GM12878 (cell line): ENCODE measurements around the gene DBN1. TPM values are rescaled to one million over a fixed set of nuclear protein-coding genes. Genes with fewer than 3 reads are reported as not detected.

Experiments used
- ATAC-seq: fragments of 200-7000 bp; cut with Tn5 transposase; 3 replicates; pipeline ENCODE4 v1.9.1; 2020; ENCODE audit warnings: mild to moderate bottlenecking, moderate library complexity
- BruUV-seq: library from RNA; stranded (reverse); fragments of 400-500 nt; replicated peaks from 2 replicates; lab custom pipeline; 2021; lab: Mats Ljungman, UMichigan
- CTCF ChIA-PET: fragments of 300-600 bp; sonication (Branson Sonifier 250); formaldehyde crosslinking; extraction: SDS; loops from one replicate; lab custom pipeline; 2021; ENCODE audit warnings: inconsistent platforms; lab: Yijun Ruan, JAX
- POLR2A ChIA-PET: fragments of 350-600 bp; formaldehyde crosslinking; extraction: SDS; loops from one replicate; lab custom pipeline; 2021; ENCODE audit warnings: inconsistent platforms; lab: Charles Lee
- RAD21 ChIA-PET: fragments of 300-600 bp; sonication (Branson Sonifier 250); formaldehyde crosslinking; loops from one replicate; lab custom pipeline; 2023; ENCODE audit warnings: antibody characterized with exemption; ENCODE audit not compliant: unreplicated experiment; lab: Charles Lee
- SMC1A ChIA-PET: fragments of 300-600 bp; sonication (Branson Sonifier 250); formaldehyde crosslinking; loops from one replicate; lab custom pipeline; 2023; ENCODE audit not compliant: unreplicated experiment, uncharacterized antibody; lab: Charles Lee
- DNase-seq: peaks from one replicate; pipeline ENCODE4 v3.0.0-alpha.2; 2011; ENCODE audit warnings: low read depth, low spot score
- FAIRE-seq: peaks from 3 replicates; lab custom pipeline; 2011; peaks lifted over from hg19 to GRCh38; lab: Jason Lieb, UNC
- H2AFZ ChIP-seq: 2 replicates; pipeline ENCODE4 v1.6.0; 2011; ENCODE audit warnings: low read depth, low read length, control low read depth; ENCODE audit not compliant: control insufficient read depth
- H3K27ac ChIP-seq: 2 replicates; pipeline ENCODE4 v1.5.1; 2011; ENCODE audit warnings: control low read depth; ENCODE audit not compliant: control insufficient read depth, insufficient read depth
- H3K27me3 ChIP-seq, 2 experiments: replicated peaks in 1 of 2; 2 replicates each; pipeline versions ENCODE4 v1.6.0 to v1.6.1; 2011; ENCODE audit warnings: low read length in 1 of 2; ENCODE audit not compliant: control insufficient read depth in 2 of 2, insufficient read depth in 2 of 2
- H3K36me3 ChIP-seq, 2 experiments: 2 replicates each; pipeline ENCODE4 v1.5.1; 2011; ENCODE audit warnings: low read length in 1 of 2; ENCODE audit not compliant: control insufficient read depth in 2 of 2, insufficient read depth in 2 of 2
- H3K4me1 ChIP-seq: 2 replicates; pipeline ENCODE4 v1.6.1; 2011; ENCODE audit warnings: mild to moderate bottlenecking, low read length, moderate library complexity, mixed read lengths; ENCODE audit not compliant: control insufficient read depth, insufficient read depth
- H3K4me2 ChIP-seq: 2 replicates; pipeline ENCODE4 v1.6.0; 2011; ENCODE audit warnings: control low read depth; ENCODE audit not compliant: control insufficient read depth, insufficient read depth
- H3K4me3 ChIP-seq: fragments of 200-600 bp; sonication (generic); 2 replicates; pipeline ENCODE4 v1.5.1; 2016
- H3K79me2 ChIP-seq: 2 replicates; pipeline ENCODE4 v1.6.0; 2011; ENCODE audit warnings: low read length; ENCODE audit not compliant: control insufficient read depth, insufficient read depth
- H3K9ac ChIP-seq: 2 replicates; pipeline ENCODE4 v1.8.0; 2011; ENCODE audit warnings: low read length, control low read depth, mixed read lengths; ENCODE audit not compliant: control insufficient read depth, insufficient read depth
- H3K9me3 ChIP-seq: replicated peaks from 3 replicates; pipeline ENCODE4 v1.5.1; 2011; ENCODE audit warnings: mild to moderate bottlenecking, low read length; ENCODE audit not compliant: control insufficient read depth, insufficient read depth
- H4K20me1 ChIP-seq: 2 replicates; pipeline ENCODE4 v1.6.0; 2011; ENCODE audit not compliant: control insufficient read depth, insufficient read depth
- IKZF1 ChIP-seq: fragments of 450-650 bp; conservative IDR thresholded peaks from 2 replicates; pipeline ENCODE4 v1.6.1; 2017; ENCODE audit warnings: antibody characterized with exemption, mild to moderate bottlenecking
- NBN ChIP-seq: fragments of 450-650 bp; IDR thresholded peaks from 2 replicates; pipeline ENCODE4 v1.6.1; 2016
- SMAD1 ChIP-seq: fragments of 450-650 bp; IDR thresholded peaks from 2 replicates; pipeline ENCODE4 v1.6.1; 2018; ENCODE audit warnings: mild to moderate bottlenecking, low read depth; ENCODE audit not compliant: partially characterized antibody
- SPI1 ChIP-seq: IDR thresholded peaks from 2 replicates; pipeline ENCODE4 v1.6.1; 2011; ENCODE audit warnings: low read depth, mild to moderate bottlenecking, low read length, moderate library complexity, borderline replicate concordance; ENCODE audit not compliant: insufficient read depth
- SREBF1 ChIP-seq: IDR thresholded peaks from 2 replicates; pipeline ENCODE4 v1.6.1; 2012; ENCODE audit warnings: mild to moderate bottlenecking, low read length
- YBX1 ChIP-seq: fragments of 450-650 bp; IDR thresholded peaks from 2 replicates; pipeline ENCODE4 v1.6.1; 2016; ENCODE audit warnings: antibody characterized with exemption
- WGBS: methylation state at CpG from one replicate; pipeline ENCODE4 v1.1.6; 2016; ENCODE audit warnings: low lambda C conversion rate; ENCODE audit not compliant: insufficient replicate concordance, insufficient coverage; ENCODE audit errors: missing lambda C conversion rate; 5-methylcytosine and 5-hydroxymethylcytosine counted together
- in situ Hi-C: fragments of 300-500 bp; cut with MboI; formaldehyde crosslinking; loops from 9 replicates; pipeline ENCODE4 v1.14.3; 2018; ENCODE audit warnings: mixed read lengths
- intact Hi-C: fragments of 100-400 bp; cut with micrococcal nuclease; formaldehyde crosslinking; loops from one replicate; pipeline ENCODE4 v1.14.2; 2022; ENCODE audit not compliant: unreplicated experiment
- polyA plus RNA-seq, 11 experiments: library from polyadenylated mRNA; depleted of rRNA in 4 of 11; unstranded in 6 of 11; stranded (reverse) in 5 of 11; fragments of >200 nt; fragmentation: Nextera tagmentation in 4 of 11; fragmentation: Illumina TruSeq in 1 of 11; extraction: Ambion mirVana in 4 of 11; extraction: Trizol in 1 of 11; gene quantifications; 1 replicate in 1 of 11; 2 replicates in 10 of 11; pipeline versions ENCODE4 v1.2.1 to v1.2.3, GENCODE V29; 2011 to 2016; ENCODE audit warnings: inconsistent platforms in 2 of 11, missing spikeins in 2 of 11, low read depth in 1 of 11
- total RNA-seq, 4 experiments: library from RNA; depleted of rRNA in 3 of 4; stranded (reverse); fragments of >200 nt in 3 of 4; fragmentation: Illumina TruSeq in 1 of 4; extraction: Trizol in 1 of 4; gene quantifications; 2 replicates each; pipeline versions ENCODE4 v1.2.1 to v1.2.3, GENCODE V29; 2013 to 2021
- TF ChIP-seq, protein P1 (sequence below): fragments of 450-650 bp; IDR thresholded peaks from 2 replicates; pipeline ENCODE4 v1.6.1; 2017; ENCODE audit warnings: mild to moderate bottlenecking

The DBN1 gene
- total and polyA plus RNA-seq, 10 of the 15 experiments (the other 5 are each of a cell fraction or from before 2014, with no cell fraction given) = 0.18 to 81.0 (median 27.9) TPM

DNA sequence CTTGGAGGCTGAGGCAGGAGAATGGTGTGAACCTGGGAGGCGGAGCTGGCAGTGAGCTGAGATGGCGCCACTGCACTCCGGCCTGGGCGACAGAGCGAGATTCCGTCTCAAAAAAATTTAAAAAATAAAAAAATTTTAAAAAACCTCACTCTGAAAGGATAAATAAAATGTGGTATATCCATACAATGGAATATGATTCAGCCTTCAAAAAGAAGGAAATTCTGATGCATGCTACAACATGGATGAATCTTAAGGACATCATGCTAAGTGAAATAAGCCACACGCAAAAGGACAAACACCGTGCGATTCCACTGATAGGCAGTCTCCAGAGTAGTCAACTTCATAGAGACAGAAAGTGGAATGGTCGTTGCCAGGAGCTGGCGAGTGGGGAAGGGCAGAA is 8.4 kb downstream of the DBN1 start (continued):
- TF ChIP-seq, protein P1, sequence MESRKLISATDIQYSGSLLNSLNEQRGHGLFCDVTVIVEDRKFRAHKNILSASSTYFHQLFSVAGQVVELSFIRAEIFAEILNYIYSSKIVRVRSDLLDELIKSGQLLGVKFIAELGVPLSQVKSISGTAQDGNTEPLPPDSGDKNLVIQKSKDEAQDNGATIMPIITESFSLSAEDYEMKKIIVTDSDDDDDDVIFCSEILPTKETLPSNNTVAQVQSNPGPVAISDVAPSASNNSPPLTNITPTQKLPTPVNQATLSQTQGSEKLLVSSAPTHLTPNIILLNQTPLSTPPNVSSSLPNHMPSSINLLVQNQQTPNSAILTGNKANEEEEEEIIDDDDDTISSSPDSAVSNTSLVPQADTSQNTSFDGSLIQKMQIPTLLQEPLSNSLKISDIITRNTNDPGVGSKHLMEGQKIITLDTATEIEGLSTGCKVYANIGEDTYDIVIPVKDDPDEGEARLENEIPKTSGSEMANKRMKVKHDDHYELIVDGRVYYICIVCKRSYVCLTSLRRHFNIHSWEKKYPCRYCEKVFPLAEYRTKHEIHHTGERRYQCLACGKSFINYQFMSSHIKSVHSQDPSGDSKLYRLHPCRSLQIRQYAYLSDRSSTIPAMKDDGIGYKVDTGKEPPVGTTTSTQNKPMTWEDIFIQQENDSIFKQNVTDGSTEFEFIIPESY = no peak
- no peak for TF ChIP-seq NBN
- no peak for TF ChIP-seq SREBF1
- no peak for TF ChIP-seq SPI1
- no peak for TF ChIP-seq YBX1
- TF ChIP-seq, all 136 proteins: peak for 0

DNA sequence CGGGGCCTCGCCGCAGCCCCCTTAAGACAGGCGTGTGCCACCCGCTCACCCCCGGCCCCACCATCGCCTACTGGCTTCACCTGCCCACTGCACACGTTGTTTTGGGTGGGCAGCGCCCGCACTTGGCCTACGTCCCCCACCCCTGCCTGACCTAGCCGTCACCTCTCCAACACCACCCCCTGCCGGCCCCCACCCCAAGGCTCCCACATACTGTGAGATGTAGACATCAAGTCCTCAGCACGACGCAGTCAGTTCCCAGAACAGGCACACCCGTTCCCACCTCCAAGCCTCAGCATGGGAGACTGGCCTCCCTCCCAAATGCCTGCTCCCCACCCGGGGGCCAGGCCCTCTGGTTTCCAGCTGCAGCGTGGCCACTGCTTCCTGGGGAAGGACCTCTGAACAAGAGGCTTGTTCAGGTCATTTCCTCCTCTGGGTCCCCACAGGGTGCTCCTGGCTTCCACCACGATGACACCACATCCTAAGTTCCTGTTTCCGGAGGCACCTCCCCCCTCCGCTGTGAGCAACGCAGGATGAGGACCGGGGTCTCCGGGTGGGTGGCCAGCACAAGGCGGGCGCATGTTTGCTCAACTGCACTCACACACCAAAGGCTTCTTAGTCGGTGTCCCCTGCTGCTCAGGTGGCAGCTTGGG is 11.3 kb downstream of the DBN1 start:
- H3K9me3 ChIP-seq = no peaks in the 10 kb centered on the region
- H3K4me3 ChIP-seq = no peak overlapping the region
- H3K4me2 ChIP-seq = 0 out of 2 replicates have a peak overlapping the region, but pooled peaks have one; percentile 9
- ChIA-PET SMC1A (no interaction called here), RAD21 (no interaction called here)
- no peak overlapping the region for H3K9ac ChIP-seq
- no peaks in the 10 kb centered on the region for H3K27me3 ChIP-seq
- H3K4me1 ChIP-seq = no peaks in the 10 kb centered on the region; the same call in 1 of the 2 replicates
- H2AFZ ChIP-seq = peak overlapping the region; percentile 7; the same call in 1 of the 2 replicates
- no TSS peak for BruUV-seq
- H3K79me2 ChIP-seq = no peaks in the 10 kb centered on the region
- no peak for DNase-seq
- intact Hi-C loops = no loop called here
- TF ChIP-seq SMAD1 (no peak), IKZF1 (peak; percentile 25; the same call in 1 of the 2 replicates)
- TF ChIP-seq, all 136 proteins: peak for 1
- ChIA-PET POLR2A (interaction anchor here (0.6 kb wide), 1 partner anchor 44 kb away, joined by 5 read pairs; no protein-coding TSS in a partner anchor), CTCF (no interaction called here)
- no peaks in the 10 kb centered on the region for H3K36me3 ChIP-seq
- no peak for FAIRE-seq
- no peaks in the 10 kb centered on the region for H4K20me1 ChIP-seq
- WGBS = 36% methylated on average over 25 of the region's 27 CpGs
- in situ Hi-C loops = no loop called here
- ATAC-seq = no peak
- no peak overlapping the region for H3K27ac ChIP-seq
